ENCODE data around the gene TLE1.

- TF ChIP-seq CTCF (IDR thresholded peaks at IDR 0.05) (no peak), POLR2A (IDR thresholded peaks at IDR 0.05; ENCODE audit: low read depth) (no peak), POLR2AphosphoS5 (IDR thresholded peaks at IDR 0.05) (no peak), EP300 (IDR thresholded peaks at IDR 0.05) (no peak)
Measured at GRCh38 chr9:81718244-81718643, 28.9 kb upstream of the TLE1 start.
